OCI-LY3 (cell line): Measurements from ENCODE around the gene PKD1L1.

Experiments used
- H2AFZ ChIP-seq: fragments of 200-600, 300-600 bp; shearing (Covaris generic); 2 replicates; pipeline ENCODE4 v1.6.0; 2014; ENCODE audit warnings: antibody characterized with exemption, low read depth, low read length
- H3K27ac ChIP-seq: fragments of 200-600, 300-600 bp; sonication (generic); 2 replicates; pipeline ENCODE4 v1.5.1; 2014; ENCODE audit warnings: mild to moderate bottlenecking, low read length, moderate library complexity, mixed read lengths
- H3K27me3 ChIP-seq: fragments of 200-600, 300-600 bp; sonication (generic); 2 replicates; pipeline ENCODE4 v1.6.1; 2014; ENCODE audit warnings: low read depth, low read length, mixed read lengths
- H3K36me3 ChIP-seq: fragments of 200-600, 300-600 bp; sonication (generic); replicated peaks from 2 replicates; pipeline ENCODE3; 2014; ENCODE audit warnings: low read depth, low read length, mixed read lengths
- H3K4me1 ChIP-seq: fragments of 300-600, 200-600 bp; sonication (generic); 2 replicates; pipeline ENCODE4 v1.6.1; 2014; ENCODE audit warnings: low read length, mixed read lengths
- H3K4me2 ChIP-seq: fragments of 200-600, 300-600 bp; sonication (generic); 2 replicates; pipeline ENCODE4 v1.6.1; 2014; ENCODE audit warnings: low read length, mixed read lengths
- H3K4me3 ChIP-seq: fragments of 300-600, 200-600 bp; sonication (generic); 2 replicates; pipeline ENCODE4 v1.5.1; 2014; ENCODE audit warnings: antibody characterized with exemption, mild to moderate bottlenecking, low read length, moderate library complexity
- H3K79me2 ChIP-seq: fragments of 300-600, 200-600 bp; shearing (Covaris generic); 2 replicates; pipeline ENCODE4 v1.6.1; 2014; ENCODE audit warnings: mild to moderate bottlenecking, low read length, mixed read lengths
- H3K9ac ChIP-seq: fragments of 300-600, 200-600 bp; shearing (Covaris generic); 2 replicates; pipeline ENCODE4 v1.6.0; 2014; ENCODE audit warnings: mild to moderate bottlenecking, low read length, moderate library complexity
- H3K9me3 ChIP-seq: fragments of 200-600, 300-600 bp; shearing (Covaris generic); 2 replicates; pipeline ENCODE4 v1.6.1; 2014; ENCODE audit warnings: low read length, mixed read lengths; ENCODE audit not compliant: insufficient read depth
- H4K20me1 ChIP-seq: fragments of 200-600, 300-600 bp; sonication (generic); 2 replicates; pipeline ENCODE4 v1.6.1; 2016; ENCODE audit warnings: low read length, mixed read lengths; ENCODE audit not compliant: insufficient read depth
- EZH2phosphoT487 ChIP-seq: fragments of 200-600 bp; shearing (Covaris generic); IDR thresholded peaks from 2 replicates; pipeline ENCODE4 v1.6.1; 2018; ENCODE audit warnings: antibody characterized with exemption, mixed run types, low read depth
- TF ChIP-seq, protein P1 (sequence below): fragments of 200-600, 300-600 bp; sonication (generic); IDR thresholded peaks from 2 replicates; pipeline ENCODE4 v1.5.1; 2014; ENCODE audit warnings: antibody characterized with exemption, low read length, low read depth

PKD1L1 gene

DNA sequence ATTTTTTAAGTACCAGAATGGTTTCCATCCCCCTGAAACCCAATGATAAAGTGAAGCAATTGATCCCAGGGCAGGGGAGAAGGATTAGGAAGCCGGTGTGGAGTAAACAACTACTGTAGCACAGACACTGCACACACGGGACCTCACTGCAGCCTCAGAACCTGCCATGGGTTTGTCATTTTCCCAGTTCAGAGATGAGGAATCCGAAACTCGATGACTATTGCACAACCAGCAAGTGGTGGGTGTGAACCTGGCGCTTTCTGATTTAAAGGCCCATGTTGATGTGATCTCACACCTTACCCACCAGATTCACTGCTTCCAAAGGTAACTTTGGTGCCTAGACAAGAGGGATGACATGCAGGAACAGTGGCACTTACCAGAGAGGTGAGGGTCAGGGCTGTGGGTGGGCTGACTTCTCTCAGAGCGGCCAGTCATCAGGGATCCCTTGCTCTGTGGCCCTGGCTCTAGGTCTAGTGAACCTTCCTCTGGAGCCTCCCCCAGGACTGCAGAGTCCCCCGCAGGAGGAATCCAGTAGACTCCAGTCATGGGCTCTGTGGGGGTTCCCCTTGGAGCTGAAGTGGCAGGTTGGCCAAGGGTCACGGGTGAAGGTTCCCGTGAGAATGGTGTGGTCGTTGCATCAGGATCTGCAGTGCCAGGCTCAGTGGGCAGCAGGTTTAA is 62.8 kb downstream of the PKD1L1 start:
- no peaks in the 10 kb centered on the region for H3K36me3 ChIP-seq
- H3K9me3 ChIP-seq = no peaks in the 10 kb centered on the region
- no peak for TF ChIP-seq EZH2phosphoT487
- TF ChIP-seq, protein P1, sequence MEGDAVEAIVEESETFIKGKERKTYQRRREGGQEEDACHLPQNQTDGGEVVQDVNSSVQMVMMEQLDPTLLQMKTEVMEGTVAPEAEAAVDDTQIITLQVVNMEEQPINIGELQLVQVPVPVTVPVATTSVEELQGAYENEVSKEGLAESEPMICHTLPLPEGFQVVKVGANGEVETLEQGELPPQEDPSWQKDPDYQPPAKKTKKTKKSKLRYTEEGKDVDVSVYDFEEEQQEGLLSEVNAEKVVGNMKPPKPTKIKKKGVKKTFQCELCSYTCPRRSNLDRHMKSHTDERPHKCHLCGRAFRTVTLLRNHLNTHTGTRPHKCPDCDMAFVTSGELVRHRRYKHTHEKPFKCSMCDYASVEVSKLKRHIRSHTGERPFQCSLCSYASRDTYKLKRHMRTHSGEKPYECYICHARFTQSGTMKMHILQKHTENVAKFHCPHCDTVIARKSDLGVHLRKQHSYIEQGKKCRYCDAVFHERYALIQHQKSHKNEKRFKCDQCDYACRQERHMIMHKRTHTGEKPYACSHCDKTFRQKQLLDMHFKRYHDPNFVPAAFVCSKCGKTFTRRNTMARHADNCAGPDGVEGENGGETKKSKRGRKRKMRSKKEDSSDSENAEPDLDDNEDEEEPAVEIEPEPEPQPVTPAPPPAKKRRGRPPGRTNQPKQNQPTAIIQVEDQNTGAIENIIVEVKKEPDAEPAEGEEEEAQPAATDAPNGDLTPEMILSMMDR = no peak
- no peaks in the 10 kb centered on the region for H3K4me1 ChIP-seq
- no peaks in the 10 kb centered on the region for H4K20me1 ChIP-seq
- H3K27me3 ChIP-seq = peaks cover 57% of the 10 kb centered on the region
- H3K4me3 ChIP-seq = no peak overlapping the region
- no peak overlapping the region for H2AFZ ChIP-seq
- H3K27ac ChIP-seq = no peak overlapping the region
- no peaks in the 10 kb centered on the region for H3K79me2 ChIP-seq
- no peak overlapping the region for H3K9ac ChIP-seq
- no peak overlapping the region for H3K4me2 ChIP-seq

DNA sequence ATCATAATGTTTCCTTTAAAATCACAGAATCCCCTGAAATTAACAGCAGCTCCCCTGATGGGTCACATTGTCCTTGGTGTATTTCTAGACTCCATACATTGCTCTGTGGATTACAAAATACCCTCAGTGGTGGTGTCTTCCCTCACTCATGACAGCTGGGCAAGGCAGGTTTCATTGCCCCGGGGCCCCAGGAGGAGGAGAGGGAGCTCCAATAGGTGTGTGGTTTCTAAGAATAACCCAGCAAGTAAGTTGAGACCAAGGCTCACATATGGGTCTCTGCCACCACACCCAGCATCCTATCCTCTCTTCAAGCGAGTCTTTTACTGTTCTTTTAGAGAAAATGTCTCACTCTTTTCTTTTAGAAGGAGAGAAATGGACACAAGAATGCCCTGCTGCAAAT is 63.6 kb downstream of the PKD1L1 start:
- no peaks in the 10 kb centered on the region for H3K79me2 ChIP-seq

DNA sequence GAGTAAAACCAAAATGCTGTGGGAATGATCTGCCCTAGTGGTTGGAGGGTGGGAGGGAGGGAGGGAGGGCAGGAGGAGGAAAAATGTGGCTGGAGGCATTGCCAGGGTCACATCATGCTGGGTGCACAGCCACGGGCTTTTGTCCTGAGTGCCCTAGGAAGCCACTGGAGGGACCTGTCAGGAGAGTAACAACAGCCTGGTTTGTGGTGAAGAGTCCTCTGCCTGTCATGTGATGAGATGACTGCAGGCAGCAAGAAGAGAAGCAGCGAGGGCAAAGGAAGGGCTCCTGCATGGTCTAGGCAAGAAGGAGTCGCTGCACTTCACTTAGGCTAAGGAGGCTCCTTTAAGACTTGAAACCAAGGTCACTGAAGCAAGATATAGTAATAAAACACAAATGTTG is 65.6 kb downstream of the PKD1L1 start:
- H3K27ac ChIP-seq = no peak overlapping the region
- no peak overlapping the region for H2AFZ ChIP-seq
- no peaks in the 10 kb centered on the region for H4K20me1 ChIP-seq
- no peak overlapping the region for H3K4me2 ChIP-seq
- no peaks in the 10 kb centered on the region for H3K4me1 ChIP-seq
- H3K27me3 ChIP-seq = peaks cover 65% of the 10 kb centered on the region
- H3K9ac ChIP-seq = no peak overlapping the region
- TF ChIP-seq, protein P1 = no peak
- no peak for TF ChIP-seq EZH2phosphoT487
- no peaks in the 10 kb centered on the region for H3K36me3 ChIP-seq
- H3K79me2 ChIP-seq = no peaks in the 10 kb centered on the region
- no peak overlapping the region for H3K4me3 ChIP-seq
- H3K9me3 ChIP-seq = no peaks in the 10 kb centered on the region

More for the DNA sequence above, 63.6 kb downstream of the PKD1L1 start:
- no peak overlapping the region for H3K4me2 ChIP-seq
- no peaks in the 10 kb centered on the region for H3K4me1 ChIP-seq
- H3K27me3 ChIP-seq = peaks cover 57% of the 10 kb centered on the region
- H3K4me3 ChIP-seq = no peak overlapping the region
- no peak overlapping the region for H3K9ac ChIP-seq
- no peak overlapping the region for H2AFZ ChIP-seq
- H3K36me3 ChIP-seq = no peaks in the 10 kb centered on the region
- no peaks in the 10 kb centered on the region for H3K9me3 ChIP-seq
- H3K27ac ChIP-seq = no peak overlapping the region
- no peaks in the 10 kb centered on the region for H4K20me1 ChIP-seq
- no peak for TF ChIP-seq EZH2phosphoT487
- TF ChIP-seq, protein P1 = no peak

DNA sequence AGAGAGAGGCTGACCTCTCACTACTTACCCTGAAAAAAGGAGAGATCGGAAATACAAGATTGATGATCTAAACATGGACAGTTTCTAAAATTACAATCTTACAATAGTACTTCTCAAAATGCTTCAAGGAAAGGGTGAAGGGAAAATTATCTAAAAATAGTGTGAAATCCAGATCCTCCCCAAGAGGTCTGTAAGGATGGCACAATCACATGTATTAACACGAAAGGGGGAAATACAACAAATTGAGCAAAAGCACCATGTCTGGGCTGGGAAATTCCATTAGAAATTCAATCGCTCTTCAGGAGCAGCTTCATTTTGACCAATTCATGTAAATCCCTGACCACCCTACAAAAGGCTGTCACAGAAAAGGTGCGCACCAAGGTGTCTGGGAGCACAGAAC is 67.0 kb downstream of the PKD1L1 start:
- H2AFZ ChIP-seq = no peak overlapping the region
- no peak overlapping the region for H3K27ac ChIP-seq
- H3K36me3 ChIP-seq = no peaks in the 10 kb centered on the region
- H3K9me3 ChIP-seq = no peaks in the 10 kb centered on the region
- H3K4me1 ChIP-seq = no peaks in the 10 kb centered on the region
- H3K27me3 ChIP-seq = peaks cover 58% of the 10 kb centered on the region
- H3K79me2 ChIP-seq = no peaks in the 10 kb centered on the region
- TF ChIP-seq EZH2phosphoT487 = no peak
- TF ChIP-seq, protein P1 = no peak
- no peak overlapping the region for H3K4me3 ChIP-seq
- no peak overlapping the region for H3K4me2 ChIP-seq
- H4K20me1 ChIP-seq = no peaks in the 10 kb centered on the region
- no peak overlapping the region for H3K9ac ChIP-seq
